K562 (cell line): ENCODE measurements around the gene ASB10. TPM values are rescaled to one million over a fixed set of nuclear protein-coding genes. Genes with fewer than 3 reads are reported as not detected.

Experiments
- ATAC-seq: fragments of 200-7000 bp; cut with Tn5 transposase; 3 replicates; pipeline ENCODE4 v1.9.1; 2020; ENCODE audit warnings: moderate library complexity
- BruUV-seq: library from RNA; stranded (reverse); fragments of 400-500 nt; replicated peaks from 2 replicates; lab custom pipeline; 2021; lab: Mats Ljungman, UMichigan
- CTCF ChIA-PET: fragments of 300-600 bp; formaldehyde crosslinking; extraction: SDS; loops from one replicate; lab custom pipeline; 2021; ENCODE audit warnings: low intra/inter-chr PET ratio; lab: Yijun Ruan, JAX
- POLR2A ChIA-PET: fragments of 300-600, 350-650 bp; sonication (Branson Sonifier 250); formaldehyde crosslinking; extraction: SDS; loops from one replicate; lab custom pipeline; 2021; ENCODE audit warnings: antibody characterized with exemption, inconsistent platforms; lab: Yijun Ruan, JAX
- DNase-seq, 4 experiments: peaks; one replicate each; pipeline versions ENCODE4 v3.0.0 to v3.0.0-alpha.2; 2011 to 2018; ENCODE audit warnings: low spot score in 3 of 4, mixed read lengths in 3 of 4; ENCODE audit errors: extremely low read depth in 1 of 4
- FAIRE-seq: peaks from 2 replicates; lab custom pipeline; 2011; peaks lifted over from hg19 to GRCh38; lab: Jason Lieb, UNC
- H2AFZ ChIP-seq: 2 replicates; pipeline ENCODE4 v1.6.0; 2011; ENCODE audit warnings: low read depth, low read length, control low read depth, inconsistent platforms
- H3K27ac ChIP-seq: fragments of 200-600 bp; 3 replicates; pipeline ENCODE4 v1.8.0; 2011; ENCODE audit warnings: low read depth, mild to moderate bottlenecking, control low read depth, inconsistent platforms, low read length, moderate library complexity, mixed read lengths; ENCODE audit errors: extremely low read depth
- H3K27me3 ChIP-seq, 2 experiments: fragments of 300-600 bp in 1 of 2; 2 replicates in 1 of 2; 3 replicates in 1 of 2; pipeline versions ENCODE4 v1.6.0 to v1.8.0; 2011; ENCODE audit warnings: inconsistent platforms in 2 of 2, low read length in 2 of 2, mild to moderate bottlenecking in 1 of 2, mixed read lengths in 1 of 2, moderate library complexity in 1 of 2; ENCODE audit not compliant: control insufficient read depth in 2 of 2, insufficient read depth in 2 of 2
- H3K36me3 ChIP-seq: fragments of 300-600 bp; 3 replicates; pipeline ENCODE4 v1.8.0; 2011; ENCODE audit warnings: mild to moderate bottlenecking, low read length, inconsistent platforms; ENCODE audit not compliant: control insufficient read depth, insufficient read depth
- H3K4me1 ChIP-seq, 2 experiments: fragments of 200-600 bp in 1 of 2; replicated peaks in 1 of 2; 2 replicates in 1 of 2; 3 replicates in 1 of 2; pipeline versions ENCODE4 v1.5.1 to v1.8.0; 2011; ENCODE audit warnings: inconsistent platforms in 2 of 2, low read length in 2 of 2, mild to moderate bottlenecking in 1 of 2, mixed read lengths in 1 of 2, moderate library complexity in 1 of 2; ENCODE audit not compliant: control insufficient read depth in 2 of 2, insufficient read depth in 2 of 2
- H3K4me2 ChIP-seq: 2 replicates; pipeline ENCODE4 v1.6.1; 2011; ENCODE audit warnings: low read length, control low read depth, inconsistent platforms, mixed read lengths; ENCODE audit not compliant: insufficient read depth
- H3K4me3 ChIP-seq: fragments of 200-600 bp; sonication (generic), shearing (Covaris generic); 2 replicates; pipeline ENCODE4 v1.5.1; 2016; ENCODE audit warnings: control low read depth, inconsistent platforms
- H3K79me2 ChIP-seq: fragments of 200-600 bp; 3 replicates; pipeline ENCODE4 v1.8.0; 2011; ENCODE audit warnings: low read length, inconsistent platforms; ENCODE audit not compliant: control insufficient read depth, insufficient read depth
- H3K9ac ChIP-seq, 2 experiments: 2 replicates each; pipeline versions ENCODE4 v1.6.0 to v1.6.1; 2011; ENCODE audit warnings: low read depth in 2 of 2, low read length in 2 of 2, control low read depth in 1 of 2, inconsistent platforms in 1 of 2, mild to moderate bottlenecking in 1 of 2, mixed read lengths in 1 of 2; ENCODE audit not compliant: insufficient read depth in 1 of 2
- H3K9me1 ChIP-seq: one replicate; pipeline ENCODE4 v1.6.0; 2011; ENCODE audit warnings: inconsistent platforms, mild to moderate bottlenecking, low read length, moderate library complexity; ENCODE audit not compliant: control insufficient read depth, insufficient read depth
- H3K9me3 ChIP-seq: replicated peaks from 2 replicates; pipeline ENCODE4 v1.5.1; 2011; ENCODE audit warnings: low read depth, low read length, inconsistent platforms; ENCODE audit not compliant: control insufficient read depth, insufficient read depth
- H4K20me1 ChIP-seq: replicated peaks from 2 replicates; pipeline ENCODE4 v1.6.1; 2011; ENCODE audit warnings: low read length, inconsistent platforms, mixed read lengths; ENCODE audit not compliant: control insufficient read depth, insufficient read depth
- C11orf30 ChIP-seq: fragments of 450-650 bp; IDR thresholded peaks from 2 replicates; pipeline ENCODE4 v1.6.1; 2016; ENCODE audit warnings: low read depth, mild to moderate bottlenecking
- CBFB ChIP-seq: sonication (generic); formaldehyde crosslinking; IDR thresholded peaks from 2 replicates; pipeline ENCODE4 v1.4.0; 2020; ENCODE audit warnings: mild to moderate bottlenecking, missing genetic modification reagents
- EHMT2 ChIP-seq: fragments of 450-650 bp; IDR thresholded peaks from 2 replicates; pipeline ENCODE4 v1.6.1; 2018; ENCODE audit warnings: antibody characterized with exemption
- JUND ChIP-seq, 2 experiments: IDR thresholded peaks; 2 replicates in 1 of 2; 3 replicates in 1 of 2; pipeline ENCODE4 v1.6.1; 2011; ENCODE audit warnings: borderline replicate concordance in 2 of 2, low read depth in 2 of 2, low read length in 2 of 2, improper control_type of control experiment in 1 of 2, missing biosample characterization in 1 of 2, missing genetic modification characterization in 1 of 2, missing genetic modification reagents in 1 of 2
- KAT7 ChIP-seq: sonication (generic); formaldehyde crosslinking; IDR thresholded peaks from 2 replicates; pipeline ENCODE4 v1.8.0; 2022; ENCODE audit warnings: missing genetic modification reagents, mild to moderate bottlenecking, borderline replicate concordance
- MAFF ChIP-seq: IDR thresholded peaks from 2 replicates; pipeline ENCODE4 v1.6.1; 2012; ENCODE audit warnings: low read length, improper control_type of control experiment
- MAX ChIP-seq: sonication (generic); formaldehyde crosslinking; IDR thresholded peaks from 2 replicates; pipeline ENCODE4 v1.9.0; 2022; ENCODE audit warnings: mild to moderate bottlenecking, missing genetic modification reagents
- MEIS2 ChIP-seq: fragments of 450-650 bp; IDR thresholded peaks from 2 replicates; pipeline ENCODE4 v1.6.1; 2014; ENCODE audit warnings: mild to moderate bottlenecking; ENCODE audit not compliant: partially characterized antibody
- NCOR1 ChIP-seq: fragments of 450-650 bp; IDR thresholded peaks from 2 replicates; pipeline ENCODE4 v1.6.1; 2016; ENCODE audit warnings: mild to moderate bottlenecking, moderate library complexity
- PHF8 ChIP-seq: fragments of 200-600 bp; sonication (generic); IDR thresholded peaks from 2 replicates; pipeline ENCODE4 v1.6.1; 2012; ENCODE audit warnings: mixed run types, mild to moderate bottlenecking, inconsistent platforms, low read length, moderate library complexity, borderline replicate concordance
- RCOR1 ChIP-seq, 2 experiments: IDR thresholded peaks; 2 replicates each; pipeline ENCODE4 v1.6.1; 2012; ENCODE audit warnings: low read depth in 2 of 2, low read length in 2 of 2, borderline replicate concordance in 1 of 2, improper control_type of control experiment in 1 of 2
- SMAD3 ChIP-seq: fragments of 450-650 bp; formaldehyde crosslinking; conservative IDR thresholded peaks from 2 replicates; pipeline ENCODE4 v1.4.0; 2020; ENCODE audit warnings: mild to moderate bottlenecking
- SMARCB1 ChIP-seq: IDR thresholded peaks from 2 replicates; pipeline ENCODE4 v1.6.1; 2011; ENCODE audit warnings: improper control_type of control experiment, low read depth; ENCODE audit not compliant: insufficient read length
- XRCC5 ChIP-seq: fragments of 200-400 bp; formaldehyde crosslinking; IDR thresholded peaks from 2 replicates; pipeline ENCODE4 v1.6.1; 2017; ENCODE audit warnings: low read depth, mild to moderate bottlenecking, low read length
- YBX1 ChIP-seq: fragments of 450-650 bp; IDR thresholded peaks from 2 replicates; pipeline ENCODE4 v1.7.1; 2016; ENCODE audit warnings: mild to moderate bottlenecking
- ZBTB7A ChIP-seq: IDR thresholded peaks from 2 replicates; pipeline ENCODE4 v1.6.1; 2011; ENCODE audit warnings: low read depth, mild to moderate bottlenecking, low read length, moderate library complexity, borderline replicate concordance; ENCODE audit not compliant: control insufficient read depth
- ZC3H8 ChIP-seq: fragments of 450-650 bp; IDR thresholded peaks from 2 replicates; pipeline ENCODE4 v1.6.1; 2017
- ZFP36 ChIP-seq: fragments of 150-350 bp; IDR thresholded peaks from 2 replicates; pipeline ENCODE4 v1.6.1; 2018; ENCODE audit warnings: low read length, low read depth; ENCODE audit not compliant: partially characterized antibody
- ZNF511 ChIP-seq: sonication (generic); formaldehyde crosslinking; IDR thresholded peaks from 2 replicates; pipeline ENCODE4 v1.8.0; 2022; ENCODE audit warnings: mild to moderate bottlenecking, missing genetic modification reagents
- WGBS: fragments of 100-300 bp; shearing (Covaris generic); methylation state at CpG from one replicate; pipeline ENCODE4 v1.1.6; 2016; ENCODE audit warnings: low coverage, mixed read lengths; ENCODE audit not compliant: insufficient coverage; ENCODE audit errors: missing lambda C conversion rate; 5-methylcytosine and 5-hydroxymethylcytosine counted together
- in situ Hi-C: fragments of 300-500 bp; cut with MboI; formaldehyde crosslinking; loops from 4 replicates; pipeline ENCODE4 v1.15.0; 2018; ENCODE audit warnings: inconsistent platforms, mixed read lengths
- intact Hi-C: fragments of 100-400 bp; cut with micrococcal nuclease; formaldehyde crosslinking; loops from 2 replicates; pipeline ENCODE4 v1.14.2; 2022
- polyA plus RNA-seq, 8 experiments: library from polyadenylated mRNA; depleted of rRNA in 4 of 8; stranded (reverse) in 5 of 8; unstranded in 3 of 8; fragments of >200 nt; fragmentation: Nextera tagmentation in 2 of 8; fragmentation: Illumina TruSeq in 1 of 8; extraction: Ambion mirVana in 2 of 8; extraction: Trizol in 1 of 8; gene quantifications; 2 replicates each; pipeline versions ENCODE4 v1.2.1 to v1.2.3, GENCODE V29; 2011 to 2014; ENCODE audit warnings: inconsistent platforms in 1 of 8, missing spikeins in 1 of 8
- total RNA-seq, 7 experiments: library from RNA; depleted of rRNA in 6 of 7; stranded (reverse); fragments of >200 nt in 6 of 7; fragmentation: Illumina TruSeq in 2 of 7; extraction: Trizol in 2 of 7; gene quantifications; 2 replicates each; pipeline versions ENCODE4 v1.2.1 to v1.2.3, GENCODE V29; 2011 to 2021; ENCODE audit warnings: low replicate concordance in 1 of 7
- TF ChIP-seq, protein P1 (sequence below), 2 experiments: fragments of 450-650 bp in 1 of 2; sonication (generic) in 1 of 2; formaldehyde crosslinking; conservative IDR thresholded peaks; 2 replicates each; pipeline versions ENCODE4 v1.4.0 to v1.8.1; 2020 to 2022; ENCODE audit warnings: mild to moderate bottlenecking in 1 of 2, missing genetic modification reagents in 1 of 2

The ASB10 gene
- total and polyA plus RNA-seq, 9 of the 15 experiments (the other 6 are each of a cell fraction or from before 2014, with no cell fraction given): not detected

GRCh38 chr7:151232917-151233701 lies 46.1 kb upstream of the ASB10 start:
- Histone ChIP-seq H3K79me2 (peaks cover 27% of the 10 kb centered on the region), H3K9me1 (peaks cover 4% of the 10 kb centered on the region), H3K27ac (peak overlapping the region; percentile 81), H3K9ac (peak overlapping the region; percentile 79 to 96), H3K4me1 (peaks cover 20 to 47% of the 10 kb centered on the region in 2 experiments; a peak in 4 of 5 replicates), H3K4me2 (peak overlapping the region; percentile 94), H3K36me3 (peaks cover 40% of the 10 kb centered on the region; the same call in 2 of the 3 replicates), H3K27me3 (no peaks in the 10 kb centered on the region), H3K9me3 (no peaks in the 10 kb centered on the region), H2AFZ (peak overlapping the region; percentile 98), H4K20me1 (peaks cover 30% of the 10 kb centered on the region), H3K4me3 (peak overlapping the region; percentile 92)
- 3% methylated on average over 36 of the region's 36 CpGs for WGBS
- POLR2A ChIA-PET: interaction anchor here (0.6 to 3.3 kb wide), 6 partner anchors 10 to 160 kb away, joined by 3 to 34 read pairs (median 6); partner anchors contain the start of gene H2BK1
- in situ Hi-C loops: no loop called here
- no TSS peak for BruUV-seq
- CTCF ChIA-PET: interaction anchor here (0.6 kb wide), 1 partner anchor 127 kb away, joined by 3 read pairs; no protein-coding TSS in a partner anchor
- FAIRE-seq: peak; percentile 85
- intact Hi-C loops: loop anchor here (5.0 kb wide), 1 partner anchor 226 kb away; no protein-coding TSS in a partner anchor
- DNase-seq: peak; percentile 65 to 72 (median 70)
- peak; percentile 65 for ATAC-seq
- TF ChIP-seq C11orf30 (peak; percentile 86), MAFF (peak; percentile 31; the same call in 1 of the 2 replicates), SMARCB1 (no peak), XRCC5 (no peak), MAX (CRISPR knock-in tag) (0 out of 2 replicates have a peak, but pooled peaks have one; percentile 43), PHF8 (no peak; the same call in 1 of the 2 replicates), KAT7 (CRISPR knock-in tag) (no peak; the same call in 1 of the 2 replicates), ZC3H8 (no peak), RCOR1 (IDR thresholded peaks at IDR 0.05; ENCODE audit: borderline replicate concordance in 1 of 2, low read depth in 2 of 2, low read length in 2 of 2) (peak in 1 of 2 experiments; percentile 57; a peak in 2 of 4 replicates), JUND (IDR thresholded peaks at IDR 0.05; ENCODE audit: borderline replicate concordance, low read depth, low read length) (no peak), JUND (tag; IDR thresholded peaks at IDR 0.05; ENCODE audit: borderline replicate concordance, low read depth, low read length) (peak; percentile 47; the same call in 1 of the 3 replicates), NCOR1 (0 out of 2 replicates have a peak, but pooled peaks have one; percentile 10), YBX1 (no peak), ZNF511 (peak; percentile 21; the same call in 1 of the 2 replicates), EHMT2 (0 out of 2 replicates have a peak, but pooled peaks have one; percentile 38), SMAD3 (CRISPR knock-in tag) (no peak), ZBTB7A (peak; percentile 43), CBFB (CRISPR knock-in tag) (0 out of 2 replicates have a peak, but pooled peaks have one; percentile 2), ZFP36 (no peak), MEIS2 (peak; percentile 58)
- TF ChIP-seq, protein P1, sequence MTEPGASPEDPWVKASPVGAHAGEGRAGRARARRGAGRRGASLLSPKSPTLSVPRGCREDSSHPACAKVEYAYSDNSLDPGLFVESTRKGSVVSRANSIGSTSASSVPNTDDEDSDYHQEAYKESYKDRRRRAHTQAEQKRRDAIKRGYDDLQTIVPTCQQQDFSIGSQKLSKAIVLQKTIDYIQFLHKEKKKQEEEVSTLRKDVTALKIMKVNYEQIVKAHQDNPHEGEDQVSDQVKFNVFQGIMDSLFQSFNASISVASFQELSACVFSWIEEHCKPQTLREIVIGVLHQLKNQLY (CRISPR knock-in tag; conservative IDR thresholded peaks at IDR 0.05): 0 out of 4 replicates have a peak, but pooled peaks of 1 of the 2 experiments have one; percentile 15
